Vagina (tissue), 2 donors: ENCODE data around the gene FAM111A.

ENCODE experiments used
- CTCF ChIP-seq, 3 experiments: fragments of 450-650 bp in 2 of 3; fragments of 200-600 bp in 1 of 3; sonication (generic) in 1 of 3; IDR thresholded peaks; one replicate each; pipeline ENCODE4 v1.5.1; 2017 to 2019; ENCODE audit warnings: antibody characterized with exemption in 3 of 3, mild to moderate bottlenecking in 2 of 3, moderate library complexity in 2 of 3
- POLR2A ChIP-seq, 2 donors: fragments of 450-650 bp; IDR thresholded peaks; one replicate each; pipeline ENCODE4 v1.6.1; 2017; ENCODE audit warnings: antibody characterized with exemption in 2 of 2, mild to moderate bottlenecking in 2 of 2, moderate library complexity in 2 of 2

GRCh38 chr11:59191890-59192289 lies 49.2 kb downstream of the FAM111A start:
- TF ChIP-seq CTCF (IDR thresholded peaks at IDR 0.05): no peak
- TF ChIP-seq POLR2A (IDR thresholded peaks at IDR 0.05): no peak
